T-helper 1 cell treated with Interleukin-12 subunit alpha and Interleukin-12 subunit beta and Interleukin-4 antibody, amounts not matched to agents 30 ng/mL and 1 ng/mL, for 36 hours (primary cell): ENCODE measurements around the gene NGLY1. TPM values are rescaled to one million over a fixed set of nuclear protein-coding genes. Genes with fewer than 3 reads are reported as not detected.

Experiments used
- intact Hi-C: fragments of 100-400 bp; cut with micrococcal nuclease; formaldehyde crosslinking; loops from one replicate; pipeline ENCODE4 v1.15.1; 2024
- total RNA-seq: library from RNA; stranded (reverse); gene quantifications from 2 replicates; pipeline ENCODE4 v1.2.3, GENCODE V29; 2022

Gene NGLY1, protein sequence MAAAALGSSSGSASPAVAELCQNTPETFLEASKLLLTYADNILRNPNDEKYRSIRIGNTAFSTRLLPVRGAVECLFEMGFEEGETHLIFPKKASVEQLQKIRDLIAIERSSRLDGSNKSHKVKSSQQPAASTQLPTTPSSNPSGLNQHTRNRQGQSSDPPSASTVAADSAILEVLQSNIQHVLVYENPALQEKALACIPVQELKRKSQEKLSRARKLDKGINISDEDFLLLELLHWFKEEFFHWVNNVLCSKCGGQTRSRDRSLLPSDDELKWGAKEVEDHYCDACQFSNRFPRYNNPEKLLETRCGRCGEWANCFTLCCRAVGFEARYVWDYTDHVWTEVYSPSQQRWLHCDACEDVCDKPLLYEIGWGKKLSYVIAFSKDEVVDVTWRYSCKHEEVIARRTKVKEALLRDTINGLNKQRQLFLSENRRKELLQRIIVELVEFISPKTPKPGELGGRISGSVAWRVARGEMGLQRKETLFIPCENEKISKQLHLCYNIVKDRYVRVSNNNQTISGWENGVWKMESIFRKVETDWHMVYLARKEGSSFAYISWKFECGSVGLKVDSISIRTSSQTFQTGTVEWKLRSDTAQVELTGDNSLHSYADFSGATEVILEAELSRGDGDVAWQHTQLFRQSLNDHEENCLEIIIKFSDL
- total RNA-seq, result 57.7 and 61.7 TPM in 2 replicates

GRCh38 chr3:25782938-25783660 is at the start of gene NGLY1:
NGLY1 (minus strand) TSS chr3:25783443; CDS start chr3:25783390, 53 bp downstream.
- intact Hi-C loops, result loop anchor here (1.0 to 5.0 kb wide), 7 partner anchors 7 to 1972 kb away; partner anchors contain the start of genes OXSM and SLC4A7

GRCh38 chr3:25831578-25831977 is 48.3 kb upstream of the NGLY1 start:
- intact Hi-C loops, result loop anchor here (2.0 kb wide), 1 partner anchor 183 kb away; no protein-coding TSS in a partner anchor

DNA sequence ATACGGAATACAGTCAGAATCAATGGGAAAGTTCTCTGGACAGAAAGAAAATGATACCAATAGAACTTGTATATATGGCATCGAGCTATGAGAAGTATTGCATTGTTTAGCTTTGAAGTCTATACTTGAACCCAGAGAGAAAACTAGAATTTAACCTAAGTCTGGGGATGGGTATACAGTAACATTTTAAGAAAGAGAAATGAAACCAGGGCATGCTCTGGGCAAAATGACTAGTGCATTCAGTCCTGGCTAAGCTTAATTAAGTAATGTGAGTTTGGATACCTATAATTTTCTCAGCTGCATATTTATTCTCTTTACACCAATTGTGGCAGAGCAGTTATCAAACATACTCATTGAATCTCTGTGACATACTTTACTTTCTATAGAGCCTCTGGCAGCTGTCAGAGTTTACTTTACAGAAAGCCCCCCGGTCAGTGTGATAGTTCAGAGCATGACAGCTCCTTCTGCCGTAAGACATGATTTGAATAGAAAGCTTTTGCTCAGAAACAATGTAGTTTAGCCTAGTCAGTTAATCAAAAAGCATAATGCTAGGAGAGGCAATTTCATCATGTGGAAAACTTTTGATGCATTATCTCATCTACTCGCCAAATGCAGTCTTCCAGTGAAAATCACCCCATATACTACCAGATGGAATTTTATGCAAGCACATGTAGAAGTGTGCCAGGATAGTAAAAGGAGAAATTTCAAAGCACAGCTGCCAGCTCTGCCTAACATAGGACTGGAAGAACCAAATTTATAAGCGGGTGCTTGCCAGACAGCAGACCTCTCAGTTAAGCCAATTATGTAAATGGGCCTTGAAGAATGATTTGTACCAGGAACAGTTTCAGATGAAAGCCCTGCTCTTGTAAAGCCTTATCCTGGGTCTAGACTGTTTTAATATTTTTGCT is 47.4 kb upstream of the NGLY1 start:
- intact Hi-C loops, result loop anchor here (2.0 kb wide), 1 partner anchor 182 kb away; no protein-coding TSS in a partner anchor

DNA sequence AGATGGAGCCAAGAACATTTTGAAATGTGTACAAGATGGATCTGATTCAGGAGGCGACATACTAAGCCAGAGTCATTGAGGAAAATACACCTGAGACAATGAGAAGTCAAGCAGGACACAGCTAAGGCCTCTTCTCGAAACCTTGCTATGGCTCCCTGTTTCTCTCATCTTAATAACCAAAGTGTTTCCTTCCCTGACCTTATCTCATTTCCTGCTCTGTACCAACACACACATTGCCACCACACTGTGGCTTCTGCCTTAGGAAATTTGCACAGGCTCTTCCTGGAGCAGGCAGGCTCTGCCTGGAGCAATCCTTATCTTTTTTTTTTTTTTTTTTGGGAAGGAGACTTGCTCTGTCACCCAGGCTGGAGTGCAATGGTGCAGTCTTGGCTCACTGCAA is 43.3 kb upstream of the NGLY1 start:
- intact Hi-C loops, result no loop called here

GRCh38 chr3:25823314-25823713 is 40.1 kb upstream of the NGLY1 start:
- intact Hi-C loops, result no loop called here

- intact Hi-C loops, result no loop called here
Observed at GRCh38 chr3:25821746-25822573, 38.7 kb upstream of the NGLY1 start.

DNA sequence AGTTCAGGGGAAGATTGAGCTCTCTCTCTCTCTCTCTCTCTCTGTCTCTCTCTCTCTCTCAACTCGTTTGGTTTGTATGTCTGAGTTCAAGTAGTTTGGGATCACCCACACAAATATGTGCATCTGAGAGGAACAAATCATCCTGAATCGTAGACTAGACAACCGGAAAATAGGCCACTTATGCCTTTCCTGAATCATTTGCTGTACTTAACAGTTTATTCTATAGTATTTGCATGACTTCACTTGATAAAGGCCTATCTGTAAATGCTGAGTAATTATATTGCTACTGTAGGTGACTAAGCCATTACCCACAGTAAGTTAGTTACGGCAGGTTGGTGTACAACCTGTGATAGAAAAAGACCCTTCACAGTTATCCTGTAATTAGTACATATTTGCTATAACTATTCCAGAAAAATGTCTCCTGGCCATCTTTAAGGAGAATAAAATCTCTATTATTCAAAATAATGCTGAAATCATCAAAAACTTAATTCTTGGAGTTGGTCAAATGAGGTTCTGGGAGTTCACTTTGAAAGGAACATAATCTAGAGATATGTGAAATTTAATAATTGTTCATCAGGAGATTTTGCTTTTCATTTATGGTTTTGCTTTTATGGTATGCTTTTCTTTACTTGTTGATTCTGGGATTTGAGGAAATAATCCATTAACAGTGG is 37.7 kb upstream of the NGLY1 start:
- intact Hi-C loops, result no loop called here

DNA sequence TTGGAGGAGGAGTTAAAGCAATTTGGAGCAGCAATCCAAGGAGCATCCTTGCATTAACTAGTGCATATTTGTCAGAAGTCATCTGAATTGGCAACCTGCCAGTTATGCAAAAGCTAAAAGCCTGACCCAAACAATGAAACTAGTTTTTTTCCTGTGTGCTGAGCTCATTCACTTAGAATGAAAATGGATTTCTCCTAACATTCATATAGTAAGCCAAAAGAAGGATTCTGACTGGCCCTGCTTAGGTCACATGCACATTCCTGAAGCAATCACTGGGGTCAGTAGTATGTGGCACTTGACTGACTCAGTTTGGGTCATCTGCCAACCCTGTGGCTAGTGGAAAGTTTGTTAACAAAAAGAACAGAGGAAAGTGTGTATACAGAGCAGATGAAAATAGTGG is 37.1 kb upstream of the NGLY1 start:
- intact Hi-C loops, result no loop called here

- intact Hi-C loops, result no loop called here
Observed at GRCh38 chr3:25818335-25818734, 35.1 kb upstream of the NGLY1 start.

GRCh38 chr3:25817638-25818037 is 34.4 kb upstream of the NGLY1 start:
- intact Hi-C loops, result no loop called here

GRCh38 chr3:25817107-25817506 is 33.9 kb upstream of the NGLY1 start:
- intact Hi-C loops, result no loop called here

- intact Hi-C loops, result no loop called here
Observed at GRCh38 chr3:25812644-25813043, 29.4 kb upstream of the NGLY1 start.

- intact Hi-C loops, result no loop called here
Observed at GRCh38 chr3:25804676-25805075, 21.4 kb upstream of the NGLY1 start.

DNA sequence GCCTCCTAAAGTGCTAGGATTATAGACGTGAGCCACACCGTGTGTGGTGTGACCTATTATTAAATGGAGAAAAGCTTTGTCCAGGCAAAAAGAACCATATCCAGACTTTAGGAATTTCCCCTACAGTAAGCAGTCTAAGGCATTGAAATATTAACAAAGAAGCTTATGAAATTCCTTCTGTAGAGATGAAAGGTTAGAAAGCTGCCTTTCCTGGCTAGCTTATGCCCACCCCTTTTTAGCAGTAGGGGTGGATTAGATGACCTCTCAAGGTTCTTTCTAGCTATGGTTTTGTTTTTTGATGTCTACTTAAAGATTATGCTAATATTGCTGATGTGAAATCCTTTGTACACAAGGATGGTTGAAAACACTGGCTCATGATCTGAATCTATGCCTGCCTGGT is 20.6 kb upstream of the NGLY1 start:
- intact Hi-C loops, result no loop called here

DNA sequence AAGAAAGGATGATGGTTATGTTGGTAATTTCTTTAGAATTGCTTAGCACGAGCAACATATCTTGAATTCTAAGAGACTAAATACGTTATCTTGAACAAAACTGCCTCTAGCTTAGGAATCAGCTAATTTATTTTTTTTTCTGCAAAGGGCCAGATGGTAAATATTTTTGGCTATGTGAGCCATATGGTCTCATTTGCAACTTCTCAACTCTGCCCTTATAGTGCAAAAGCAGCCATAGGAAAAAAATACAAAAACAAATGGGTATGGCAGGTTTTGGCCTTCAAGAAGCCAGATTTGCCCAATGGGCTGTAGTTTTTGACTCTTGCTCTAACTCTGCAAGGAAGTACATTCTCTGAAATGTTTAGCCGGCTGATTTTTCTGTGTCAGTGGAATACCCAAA is 18.5 kb upstream of the NGLY1 start:
- intact Hi-C loops, result no loop called here

GRCh38 chr3:25789596-25790556 is 6.6 kb upstream of the NGLY1 start, which contains the start of gene OXSM:
OXSM (plus strand) TSS chr3:25790090; CDS start chr3:25791021, 931 bp downstream.
- intact Hi-C loops, result loop anchor here (1.0 to 5.0 kb wide), 7 partner anchors 8 to 1873 kb away; partner anchors contain the start of genes NKIRAS1, NR1D2 and RPL15

- intact Hi-C loops, result loop anchor here (2.0 kb wide), 2 partner anchors 1844 to 1872 kb away; partner anchors contain the start of genes NKIRAS1, NR1D2 and RPL15
Observed at GRCh38 chr3:25789209-25789595, 6.0 kb upstream of the NGLY1 start.

DNA sequence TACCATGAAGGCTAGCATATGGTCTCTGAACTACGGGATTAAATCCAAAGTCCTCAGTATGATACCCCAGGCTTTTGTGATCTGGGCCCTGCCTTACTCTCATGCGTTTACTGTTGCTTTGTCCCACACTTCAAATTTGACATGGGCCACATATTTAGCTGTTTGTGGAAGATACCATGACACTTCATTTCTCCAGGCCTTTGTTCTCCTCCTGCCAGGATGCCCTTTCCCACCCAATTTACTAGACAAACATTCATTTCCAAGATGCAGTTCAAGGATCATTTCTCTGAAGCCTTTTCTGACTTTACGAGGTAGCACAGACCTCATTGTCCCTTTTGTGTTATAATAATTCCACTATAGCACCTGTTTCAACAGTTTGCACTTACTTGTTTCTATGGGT is 4.4 kb upstream of the NGLY1 start:
- intact Hi-C loops, result loop anchor here (2.0 kb wide), 2 partner anchors 1843 to 1871 kb away; partner anchors contain the start of genes NKIRAS1, NR1D2 and RPL15
